Measurements from ENCODE around the gene CCL7.
"Not testable (repeated sequence)": the region's sequence is repeated elsewhere in the genome, so short reads cannot be mapped to it uniquely, and the experiment has no call there.

The CCL7 gene

DNA sequence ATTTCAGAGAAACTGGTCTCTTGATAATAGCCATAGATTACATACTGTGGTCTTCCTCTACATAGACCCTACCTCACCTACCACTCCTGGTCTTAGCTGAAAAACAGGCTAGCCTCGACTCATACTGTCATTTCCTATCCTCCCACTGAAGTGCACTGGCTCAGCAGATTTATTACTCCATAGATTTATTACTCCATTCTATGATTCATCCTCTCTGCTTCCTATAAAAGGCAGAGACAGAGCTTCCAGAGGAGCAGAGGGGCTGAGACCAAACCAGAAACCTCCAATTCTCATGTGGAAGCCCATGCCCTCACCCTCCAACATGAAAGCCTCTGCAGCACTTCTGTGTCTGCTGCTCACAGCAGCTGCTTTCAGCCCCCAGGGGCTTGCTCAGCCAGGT lies at the start of gene CCL7:
TSS of gene CCL7 (plus strand) at position 253 of the 400 bp plus-strand sequence. CDS start at position 323, 70 bp downstream.
- no peak within 1 kb of the TSS for H3K9ac ChIP-seq (ENCODE audit: low read length)
- H3K4me1 ChIP-seq (ENCODE audit: control insufficient read depth, insufficient read depth, low read length) = no peaks in the 10 kb centered on the region
- no peak within 1 kb of the TSS for H3K4me3 ChIP-seq (ENCODE audit: low read length)
- no peaks in the 10 kb centered on the region for H3K9me3 ChIP-seq (ENCODE audit: control insufficient read depth, low read length)
- H3K27me3 ChIP-seq (ENCODE audit: control insufficient read depth, insufficient read depth, low read length) = no peaks in the 10 kb centered on the region
- H3K36me3 ChIP-seq (ENCODE audit: control insufficient read depth, insufficient read depth, low read length) = no peaks in the 10 kb centered on the region

DNA sequence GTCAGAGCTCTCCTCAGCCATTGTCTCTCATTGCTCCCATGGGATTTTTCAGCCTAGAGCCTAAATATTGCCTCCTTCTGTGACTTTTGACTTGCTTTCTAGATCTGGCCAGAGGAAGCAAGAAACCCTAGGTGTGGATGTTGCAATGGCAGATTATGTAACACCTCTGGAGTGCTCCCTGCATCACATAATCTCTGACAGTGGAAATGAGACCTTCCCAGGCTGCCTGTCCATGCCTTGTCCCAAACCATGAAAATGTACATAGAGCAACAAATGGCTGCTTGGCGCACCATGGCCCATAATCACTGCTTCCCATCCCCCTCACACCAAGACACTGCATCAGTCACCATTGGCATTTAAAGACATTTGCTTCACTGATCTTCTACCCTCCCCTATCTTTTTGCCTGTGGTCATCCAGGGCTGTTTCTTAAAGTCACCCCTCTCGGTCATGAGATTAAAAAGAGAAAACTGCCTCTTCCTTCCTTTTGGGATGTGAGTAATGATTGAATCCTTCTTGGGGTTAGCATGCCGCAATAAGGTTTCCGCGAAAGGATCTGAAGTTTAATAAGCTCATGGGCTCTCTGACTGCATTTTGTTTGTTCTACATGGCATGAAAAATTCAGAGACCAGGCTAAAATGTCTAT lies 49.1 kb upstream of the CCL7 start:
- Histone ChIP-seq H3K4me3 (ENCODE audit: low read length) (no peak overlapping the region), H3K9me3 (ENCODE audit: control insufficient read depth, low read length) (no peaks in the 10 kb centered on the region), H3K9ac (ENCODE audit: low read length) (no peak overlapping the region), H3K36me3 (ENCODE audit: control insufficient read depth, insufficient read depth, low read length) (no peaks in the 10 kb centered on the region), H3K27me3 (ENCODE audit: control insufficient read depth, insufficient read depth, low read length) (no peaks in the 10 kb centered on the region), H3K4me1 (ENCODE audit: control insufficient read depth, insufficient read depth, low read length) (no peaks in the 10 kb centered on the region)

DNA sequence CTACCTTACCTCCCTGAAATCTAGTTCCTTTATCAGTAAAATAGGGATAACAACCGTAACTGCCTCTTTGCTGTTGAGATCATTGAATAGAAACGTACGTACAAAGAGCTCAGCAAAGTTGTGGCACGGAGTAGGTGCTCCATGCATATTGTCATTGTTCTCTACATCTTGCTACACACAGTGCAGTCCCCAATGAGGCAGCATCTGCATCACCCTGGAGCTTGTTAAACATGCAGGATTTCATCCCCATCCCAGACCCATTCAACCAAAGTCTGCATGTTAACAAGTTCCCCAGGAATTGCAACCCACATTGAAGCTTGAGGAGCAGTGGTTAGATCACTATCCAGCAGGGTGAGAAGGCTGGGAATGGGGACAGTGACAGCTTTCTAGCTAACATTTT lies 48.6 kb upstream of the CCL7 start:
- Histone ChIP-seq H3K27me3 (ENCODE audit: control insufficient read depth, insufficient read depth, low read length) (no peaks in the 10 kb centered on the region), H3K36me3 (ENCODE audit: control insufficient read depth, insufficient read depth, low read length) (no peaks in the 10 kb centered on the region), H3K9ac (ENCODE audit: low read length) (no peak overlapping the region), H3K4me3 (ENCODE audit: low read length) (no peak overlapping the region), H3K9me3 (ENCODE audit: control insufficient read depth, low read length) (no peaks in the 10 kb centered on the region), H3K4me1 (ENCODE audit: control insufficient read depth, insufficient read depth, low read length) (no peaks in the 10 kb centered on the region)

- Histone ChIP-seq H3K36me3 (ENCODE audit: control insufficient read depth, insufficient read depth, low read length) (no peaks in the 10 kb centered on the region), H3K4me1 (ENCODE audit: control insufficient read depth, insufficient read depth, low read length) (no peaks in the 10 kb centered on the region), H3K9me3 (ENCODE audit: control insufficient read depth, low read length) (no peaks in the 10 kb centered on the region), H3K4me3 (ENCODE audit: low read length) (no peak overlapping the region), H3K9ac (ENCODE audit: low read length) (no peak overlapping the region), H3K27me3 (ENCODE audit: control insufficient read depth, insufficient read depth, low read length) (no peaks in the 10 kb centered on the region)
These were observed 47.1 kb upstream of the CCL7 start for GRCh38 chr17:34222722-34223497.

DNA sequence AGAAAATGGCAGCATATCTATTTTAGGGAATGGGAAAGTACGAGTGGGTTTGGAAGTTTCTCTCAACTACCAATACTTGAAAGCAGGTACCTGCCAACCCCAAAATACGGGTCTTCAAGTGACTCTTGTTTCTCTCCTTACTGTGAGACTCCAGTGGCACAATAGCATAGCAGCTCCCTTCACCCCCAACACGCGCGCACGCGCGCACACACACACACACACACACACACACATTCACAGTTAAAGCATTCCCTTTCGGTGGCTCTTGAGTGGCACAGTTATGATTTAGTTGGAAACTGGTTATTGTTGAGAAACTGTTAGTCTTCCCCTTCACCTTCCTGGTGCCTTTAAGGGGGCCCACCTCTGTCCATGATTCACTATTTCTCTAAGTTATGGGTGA lies 45.0 kb upstream of the CCL7 start:
- H3K36me3 ChIP-seq (ENCODE audit: control insufficient read depth, insufficient read depth, low read length) = no peaks in the 10 kb centered on the region
- no peaks in the 10 kb centered on the region for H3K9me3 ChIP-seq (ENCODE audit: control insufficient read depth, low read length)
- no peaks in the 10 kb centered on the region for H3K27me3 ChIP-seq (ENCODE audit: control insufficient read depth, insufficient read depth, low read length)
- H3K4me1 ChIP-seq (ENCODE audit: control insufficient read depth, insufficient read depth, low read length) = no peaks in the 10 kb centered on the region
- no peak overlapping the region for H3K9ac ChIP-seq (ENCODE audit: low read length)
- H3K4me3 ChIP-seq (ENCODE audit: low read length) = no peak overlapping the region

GRCh38 chr17:34226011-34226743 lies 43.8 kb upstream of the CCL7 start:
- Histone ChIP-seq H3K9me3 (ENCODE audit: control insufficient read depth, low read length) (no peaks in the 10 kb centered on the region), H3K4me3 (ENCODE audit: low read length) (no peak overlapping the region), H3K9ac (ENCODE audit: low read length) (no peak overlapping the region), H3K4me1 (ENCODE audit: control insufficient read depth, insufficient read depth, low read length) (no peaks in the 10 kb centered on the region), H3K36me3 (ENCODE audit: control insufficient read depth, insufficient read depth, low read length) (no peaks in the 10 kb centered on the region), H3K27me3 (ENCODE audit: control insufficient read depth, insufficient read depth, low read length) (no peaks in the 10 kb centered on the region)

GRCh38 chr17:34226744-34227034 lies 43.3 kb upstream of the CCL7 start:
- Histone ChIP-seq H3K27me3 (ENCODE audit: control insufficient read depth, insufficient read depth, low read length) (no peaks in the 10 kb centered on the region), H3K9ac (ENCODE audit: low read length) (no peak overlapping the region), H3K4me1 (ENCODE audit: control insufficient read depth, insufficient read depth, low read length) (no peaks in the 10 kb centered on the region), H3K4me3 (ENCODE audit: low read length) (no peak overlapping the region), H3K9me3 (ENCODE audit: control insufficient read depth, low read length) (no peaks in the 10 kb centered on the region), H3K36me3 (ENCODE audit: control insufficient read depth, insufficient read depth, low read length) (no peaks in the 10 kb centered on the region)

DNA sequence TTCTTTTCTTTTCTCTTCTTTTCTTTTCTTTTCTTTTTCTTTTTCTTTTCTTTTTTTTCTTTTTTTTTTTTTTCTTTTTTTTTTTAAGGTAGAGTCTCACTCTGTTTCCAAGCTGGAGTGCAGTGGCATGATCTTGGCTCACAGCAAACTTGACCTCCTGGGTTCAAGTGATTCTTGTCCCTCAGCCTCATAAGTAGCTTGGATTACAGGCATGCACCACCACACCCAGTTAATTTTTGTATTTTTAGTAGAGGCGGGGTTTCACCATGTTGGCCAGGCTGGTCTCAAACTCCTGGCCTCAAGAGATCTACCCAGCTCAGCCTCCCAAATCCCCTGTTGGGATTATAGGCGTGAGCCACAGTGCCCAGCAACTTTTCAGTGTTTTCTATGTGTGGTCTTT lies 42.7 kb upstream of the CCL7 start:
- H3K4me3 ChIP-seq (ENCODE audit: low read length); H3K9me3 ChIP-seq (ENCODE audit: control insufficient read depth, low read length); H3K9ac ChIP-seq (ENCODE audit: low read length); H3K4me1 ChIP-seq (ENCODE audit: control insufficient read depth, insufficient read depth, low read length); H3K27me3 ChIP-seq (ENCODE audit: control insufficient read depth, insufficient read depth, low read length); H3K36me3 ChIP-seq (ENCODE audit: control insufficient read depth, insufficient read depth, low read length): not testable (repeated sequence)

DNA sequence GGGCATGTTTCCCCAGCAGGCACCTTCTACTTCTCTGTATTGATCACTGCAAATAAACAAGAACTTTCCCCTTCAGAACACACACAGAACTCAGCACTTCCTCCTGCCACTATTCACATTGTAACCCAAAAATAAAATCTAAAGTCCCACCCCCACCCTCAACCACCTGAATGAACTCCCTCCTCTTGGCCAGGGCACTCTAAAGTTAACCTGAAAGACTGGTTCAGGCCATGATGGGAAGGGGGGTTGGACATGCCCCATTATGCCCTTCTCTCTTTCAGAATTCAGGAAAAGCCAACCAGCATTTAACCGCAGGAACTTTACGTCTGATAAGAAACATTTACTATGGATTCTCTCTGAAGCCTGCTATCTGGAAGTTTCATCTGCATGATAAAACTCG lies 42.3 kb upstream of the CCL7 start:
- H3K27me3 ChIP-seq (ENCODE audit: control insufficient read depth, insufficient read depth, low read length) = no peaks in the 10 kb centered on the region
- H3K9me3 ChIP-seq (ENCODE audit: control insufficient read depth, low read length) = no peaks in the 10 kb centered on the region
- no peaks in the 10 kb centered on the region for H3K36me3 ChIP-seq (ENCODE audit: control insufficient read depth, insufficient read depth, low read length)
- no peak overlapping the region for H3K9ac ChIP-seq (ENCODE audit: low read length)
- H3K4me3 ChIP-seq (ENCODE audit: low read length) = no peak overlapping the region
- H3K4me1 ChIP-seq (ENCODE audit: control insufficient read depth, insufficient read depth, low read length) = no peaks in the 10 kb centered on the region

GRCh38 chr17:34228781-34229180 lies 41.2 kb upstream of the CCL7 start:
- Histone ChIP-seq H3K9me3 (ENCODE audit: control insufficient read depth, low read length) (no peaks in the 10 kb centered on the region), H3K9ac (ENCODE audit: low read length) (no peak overlapping the region), H3K4me3 (ENCODE audit: low read length) (no peak overlapping the region), H3K36me3 (ENCODE audit: control insufficient read depth, insufficient read depth, low read length) (no peaks in the 10 kb centered on the region), H3K4me1 (ENCODE audit: control insufficient read depth, insufficient read depth, low read length) (no peaks in the 10 kb centered on the region), H3K27me3 (ENCODE audit: control insufficient read depth, insufficient read depth, low read length) (no peaks in the 10 kb centered on the region)

GRCh38 chr17:34230342-34230741 lies 39.7 kb upstream of the CCL7 start:
- Histone ChIP-seq H3K4me1 (ENCODE audit: control insufficient read depth, insufficient read depth, low read length) (peaks cover 11% of the 10 kb centered on the region), H3K36me3 (ENCODE audit: control insufficient read depth, insufficient read depth, low read length) (no peaks in the 10 kb centered on the region), H3K9ac (ENCODE audit: low read length) (no peak overlapping the region), H3K9me3 (ENCODE audit: control insufficient read depth, low read length) (no peaks in the 10 kb centered on the region), H3K4me3 (ENCODE audit: low read length) (no peak overlapping the region), H3K27me3 (ENCODE audit: control insufficient read depth, insufficient read depth, low read length) (no peaks in the 10 kb centered on the region)

- H3K9me3 ChIP-seq (ENCODE audit: control insufficient read depth, low read length) = no peaks in the 10 kb centered on the region
- H3K9ac ChIP-seq (ENCODE audit: low read length) = no peak overlapping the region
- H3K4me1 ChIP-seq (ENCODE audit: control insufficient read depth, insufficient read depth, low read length) = peaks cover 19% of the 10 kb centered on the region
- H3K36me3 ChIP-seq (ENCODE audit: control insufficient read depth, insufficient read depth, low read length) = no peaks in the 10 kb centered on the region
- no peak overlapping the region for H3K4me3 ChIP-seq (ENCODE audit: low read length)
- no peaks in the 10 kb centered on the region for H3K27me3 ChIP-seq (ENCODE audit: control insufficient read depth, insufficient read depth, low read length)
These were observed 35.4 kb upstream of the CCL7 start for GRCh38 chr17:34234616-34235015.

All from mucosa of stomach (tissue), 1 donor.